SK-N-SH (cell line): Measurements from ENCODE around the gene SPATA16.

Experiments
- EZH2phosphoT487 ChIP-seq: fragments of 200-600 bp; sonication (generic); IDR thresholded peaks from 2 replicates; pipeline ENCODE4 v1.6.1; 2017; ENCODE audit warnings: low read depth, mixed run types, mild to moderate bottlenecking, antibody characterized with exemption, moderate library complexity, borderline replicate concordance
- GABPA ChIP-seq: IDR thresholded peaks from 2 replicates; pipeline ENCODE4 v1.4.0; 2012; ENCODE audit warnings: low read depth, mild to moderate bottlenecking
- IRF3 ChIP-seq: fragments of 150-350 bp; IDR thresholded peaks from 2 replicates; pipeline ENCODE4 v1.6.1; 2016; ENCODE audit warnings: mild to moderate bottlenecking, low read depth, low read length
- MEF2A ChIP-seq: IDR thresholded peaks from 2 replicates; pipeline ENCODE4 v1.4.0; 2012; ENCODE audit warnings: low read depth, borderline replicate concordance
- NFIC ChIP-seq: IDR thresholded peaks from 2 replicates; pipeline ENCODE4 v1.4.0; 2012; ENCODE audit warnings: borderline replicate concordance
- NRF1 ChIP-seq: IDR thresholded peaks from 2 replicates; pipeline ENCODE4 v1.6.1; 2012; ENCODE audit warnings: low read depth, mild to moderate bottlenecking, low read length
- RFX5 ChIP-seq: IDR thresholded peaks from 2 replicates; pipeline ENCODE4 v1.6.1; 2012; ENCODE audit warnings: mild to moderate bottlenecking, improper control_type of control experiment, low read length
- USF2 ChIP-seq: fragments of 150-350 bp; IDR thresholded peaks from 2 replicates; pipeline ENCODE4 v1.6.1; 2017; ENCODE audit warnings: antibody characterized with exemption, low read length, low read depth, borderline replicate concordance

GRCh38 chr3:173001622-173002021 is 139.4 kb downstream of the SPATA16 start:
- TF ChIP-seq NFIC, result no peak
- no peak for TF ChIP-seq IRF3
- TF ChIP-seq RFX5, result no peak
- no peak for TF ChIP-seq NRF1
- TF ChIP-seq EZH2phosphoT487, result no peak
- no peak for TF ChIP-seq MEF2A
- no peak for TF ChIP-seq USF2
- TF ChIP-seq GABPA, result no peak
